H1 (cell line): Measurements from ENCODE around the gene TAP2. TPM values are rescaled to one million over a fixed set of nuclear protein-coding genes. Genes with fewer than 3 reads are reported as not detected.
"Not testable (repeated sequence)": the region's sequence is repeated elsewhere in the genome, so short reads cannot be mapped to it uniquely, and the experiment has no call there.

Experiments
- CTCF ChIA-PET: fragments of 300-600 bp; sonication (Branson Sonifier 250); formaldehyde crosslinking; loops from one replicate; lab custom pipeline; 2021; ENCODE audit not compliant: partially characterized antibody; lab: Charles Lee
- POLR2A ChIA-PET: fragments of 300-600 bp; sonication (Branson Sonifier 250); formaldehyde crosslinking; loops from one replicate; lab custom pipeline; 2021; ENCODE audit warnings: inconsistent platforms; ENCODE audit not compliant: partially characterized antibody; lab: Charles Lee
- DNase-seq, 2 experiments: peaks; one replicate each; pipeline versions ENCODE4 v3.0.0 to v3.0.0-alpha.2; 2010 to 2022; ENCODE audit warnings: low spot score in 2 of 2, low read depth in 1 of 2, mixed read lengths in 1 of 2
- FAIRE-seq: peaks from 2 replicates; lab custom pipeline; 2011; peaks lifted over from hg19 to GRCh38; lab: Jason Lieb, UNC
- H2AFZ ChIP-seq: 2 replicates; pipeline ENCODE4 v1.8.1; 2012; ENCODE audit warnings: low read length, inconsistent platforms
- H2AK5ac ChIP-seq: 2 replicates; pipeline ENCODE4 v1.6.1; 2013; ENCODE audit warnings: low read depth, low read length
- H2BK120ac ChIP-seq: replicated peaks from 2 replicates; pipeline ENCODE3; 2013; ENCODE audit warnings: low read depth, low read length, inconsistent platforms
- H2BK12ac ChIP-seq: 2 replicates; pipeline ENCODE4 v1.6.1; 2013; ENCODE audit warnings: low read depth, low read length
- H2BK15ac ChIP-seq: 2 replicates; pipeline ENCODE4 v1.6.1; 2013; ENCODE audit warnings: low read length
- H2BK20ac ChIP-seq: 2 replicates; pipeline ENCODE4 v1.6.1; 2013; ENCODE audit warnings: low read length
- H2BK5ac ChIP-seq: 2 replicates; pipeline ENCODE4 v1.6.1; 2013; ENCODE audit warnings: low read depth, low read length
- H3K14ac ChIP-seq: 2 replicates; pipeline ENCODE4 v1.6.1; 2013; ENCODE audit warnings: inconsistent platforms; ENCODE audit not compliant: insufficient read length
- H3K18ac ChIP-seq: 2 replicates; pipeline ENCODE4 v1.6.1; 2013; ENCODE audit warnings: low read length; ENCODE audit errors: extremely low read depth
- H3K23ac ChIP-seq: 2 replicates; pipeline ENCODE4 v1.6.1; 2013; ENCODE audit warnings: inconsistent platforms; ENCODE audit not compliant: insufficient read length
- H3K23me2 ChIP-seq: 2 replicates; pipeline ENCODE4 v1.6.1; 2013; ENCODE audit warnings: low read depth, low read length
- H3K27ac ChIP-seq: 2 replicates; pipeline ENCODE4 v1.6.1; 2011; ENCODE audit warnings: low read depth, low read length, inconsistent platforms
- H3K27me3 ChIP-seq, 4 experiments: replicated peaks in 1 of 4; 1 replicate in 1 of 4; 2 replicates in 3 of 4; pipeline versions ENCODE4 v1.6.1 to v1.8.1; 2011 to 2013; ENCODE audit warnings: low read length in 3 of 4, mild to moderate bottlenecking in 3 of 4, inconsistent platforms in 2 of 4, mixed read lengths in 2 of 4, moderate library complexity in 1 of 4; ENCODE audit not compliant: control insufficient read depth in 3 of 4, insufficient read depth in 3 of 4; ENCODE audit errors: extremely low read depth in 1 of 4
- H3K36me3 ChIP-seq, 4 experiments: 2 replicates each; pipeline versions ENCODE4 v1.6.1 to v1.8.1; 2011 to 2013; ENCODE audit warnings: mild to moderate bottlenecking in 4 of 4, low read length in 3 of 4, moderate library complexity in 2 of 4, control low read depth in 1 of 4, inconsistent platforms in 1 of 4; ENCODE audit not compliant: insufficient read depth in 4 of 4, control insufficient read depth in 2 of 4
- H3K4ac ChIP-seq: replicated peaks from 2 replicates; pipeline ENCODE3; 2013; ENCODE audit warnings: low read length, low read depth, mixed read lengths, inconsistent platforms; ENCODE audit not compliant: insufficient read length
- H3K4me1 ChIP-seq, 4 experiments: replicated peaks in 1 of 4; 1 replicate in 1 of 4; 2 replicates in 3 of 4; pipeline versions ENCODE4 v1.6.1 to v1.8.1; 2011 to 2013; ENCODE audit warnings: low read length in 3 of 4, inconsistent platforms in 2 of 4, mixed read lengths in 1 of 4; ENCODE audit not compliant: insufficient read depth in 4 of 4, control insufficient read depth in 3 of 4
- H3K4me2 ChIP-seq, 2 experiments: 2 replicates each; pipeline versions ENCODE4 v1.6.1 to v1.8.1; 2011 to 2013; ENCODE audit warnings: low read depth in 2 of 2, low read length in 2 of 2, control low read depth in 1 of 2, inconsistent platforms in 1 of 2, mild to moderate bottlenecking in 1 of 2; ENCODE audit not compliant: insufficient read depth in 1 of 2
- H3K4me3 ChIP-seq, 4 experiments: fragments of 200-600, 300-600 bp in 1 of 4; sonication (generic), shearing (Covaris generic), sonication (Bioruptor Twin) in 1 of 4; 2 replicates each; pipeline versions ENCODE4 v1.5.1 to v1.8.1; 2011 to 2016; ENCODE audit warnings: low read length in 4 of 4, low read depth in 3 of 4, control low read depth in 2 of 4, inconsistent platforms in 2 of 4, mild to moderate bottlenecking in 2 of 4, mixed read lengths in 1 of 4, moderate library complexity in 1 of 4; ENCODE audit not compliant: insufficient read depth in 2 of 4; ENCODE audit errors: extremely low read depth in 1 of 4
- H3K56ac ChIP-seq: replicated peaks from 2 replicates; pipeline ENCODE3; 2013; ENCODE audit warnings: low read depth, mild to moderate bottlenecking, mixed read lengths, low read length, inconsistent platforms; ENCODE audit not compliant: insufficient read length
- H3K79me1 ChIP-seq: 2 replicates; pipeline ENCODE4 v1.6.1; 2013; ENCODE audit warnings: low read depth, low read length, control low read depth
- H3K79me2 ChIP-seq, 2 experiments: 2 replicates each; pipeline versions ENCODE4 v1.6.1 to v1.8.1; 2012 to 2013; ENCODE audit warnings: low read length in 2 of 2, mild to moderate bottlenecking in 2 of 2, inconsistent platforms in 1 of 2; ENCODE audit not compliant: insufficient read depth in 2 of 2, control insufficient read depth in 1 of 2
- H3K9ac ChIP-seq, 4 experiments: replicated peaks in 1 of 4; 1 replicate in 1 of 4; 2 replicates in 3 of 4; pipeline versions ENCODE4 v1.6.1 to v1.8.1; 2011 to 2013; ENCODE audit warnings: low read depth in 3 of 4, low read length in 3 of 4, control low read depth in 2 of 4, mild to moderate bottlenecking in 2 of 4, moderate library complexity in 2 of 4, inconsistent platforms in 1 of 4; ENCODE audit errors: extremely low read depth in 1 of 4
- H3K9me3 ChIP-seq, 2 experiments: 2 replicates each; pipeline versions ENCODE4 v1.6.1 to v1.8.1; 2012 to 2013; ENCODE audit warnings: mild to moderate bottlenecking in 2 of 2, moderate library complexity in 2 of 2, control low read depth in 1 of 2, inconsistent platforms in 1 of 2, low read depth in 1 of 2, low read length in 1 of 2, mixed read lengths in 1 of 2; ENCODE audit not compliant: insufficient read depth in 2 of 2
- H4K20me1 ChIP-seq, 2 experiments: replicated peaks in 1 of 2; 2 replicates each; pipeline versions ENCODE3 to v1.8.1; 2011 to 2013; ENCODE audit warnings: inconsistent platforms in 2 of 2, low read length in 2 of 2, mild to moderate bottlenecking in 1 of 2; ENCODE audit not compliant: insufficient read depth in 2 of 2, control insufficient read depth in 1 of 2
- H4K5ac ChIP-seq: 2 replicates; pipeline ENCODE4 v1.6.1; 2013; ENCODE audit warnings: low read length, low read depth, mixed read lengths, inconsistent platforms; ENCODE audit not compliant: insufficient read length
- H4K8ac ChIP-seq: 2 replicates; pipeline ENCODE4 v1.8.0; 2013; ENCODE audit warnings: mild to moderate bottlenecking, moderate library complexity, low read length, inconsistent platforms; ENCODE audit not compliant: insufficient read depth; ENCODE audit errors: extremely low read depth
- H4K91ac ChIP-seq: replicated peaks from 2 replicates; pipeline ENCODE3; 2013; ENCODE audit warnings: low read length, mixed read lengths, inconsistent platforms; ENCODE audit not compliant: insufficient read length
- polyA plus RNA-seq, 7 experiments: library from polyadenylated mRNA; depleted of rRNA in 3 of 7; stranded (reverse) in 5 of 7; unstranded in 2 of 7; fragments of >200 nt in 5 of 7; fragments of 200-250 nt in 2 of 7; gene quantifications; 1 replicate in 5 of 7; 2 replicates in 1 of 7; 4 replicates in 1 of 7; pipeline versions ENCODE4 v1.2.1 to v1.2.3, GENCODE V29; 2011 to 2013; ENCODE audit warnings: missing spikeins in 2 of 7, mixed read lengths in 2 of 7
- total RNA-seq: library from RNA; stranded (reverse); fragmentation: NEBNext Ultra II Directional; extraction: Animal tissue kit (Norgen Biotek cat#: 25700); gene quantifications from 2 replicates; pipeline ENCODE4 v1.2.1, GENCODE V29; 2021

Gene TAP2
- total and polyA plus RNA-seq, 2 of the 8 experiments (the other 6 are each of a cell fraction or from before 2014, with no cell fraction given), result 11.3 to 27.2 TPM

GRCh38 chr6:32805404-32805803 is 33.1 kb downstream of the TAP2 start:
- H2BK120ac ChIP-seq, H3K9ac ChIP-seq, H2BK12ac ChIP-seq, H3K56ac ChIP-seq, H3K23me2 ChIP-seq, FAIRE-seq, H2AK5ac ChIP-seq, H3K9me3 ChIP-seq, H3K4me2 ChIP-seq, H4K5ac ChIP-seq, H2BK5ac ChIP-seq, POLR2A ChIA-PET, H3K4me1 ChIP-seq, H3K4me3 ChIP-seq, H2AFZ ChIP-seq, H3K14ac ChIP-seq, H4K8ac ChIP-seq, H3K4ac ChIP-seq, H3K18ac ChIP-seq, H3K36me3 ChIP-seq, H3K27ac ChIP-seq, H3K23ac ChIP-seq, H4K20me1 ChIP-seq, H3K79me1 ChIP-seq, H2BK20ac ChIP-seq, H3K79me2 ChIP-seq, DNase-seq, H3K27me3 ChIP-seq, H2BK15ac ChIP-seq, H4K91ac ChIP-seq: not testable (repeated sequence)
- CTCF ChIA-PET, result interaction anchor here (1.5 to 2.8 kb wide), 2 partner anchors 8 to 33 kb away, joined by 5 to 8 read pairs; partner anchors contain the start of gene TAP2
